Cardiac fibroblast (primary cell): ENCODE data around the gene SLC29A2.

Experiments used
- DNase-seq, 2 donors: peaks; one replicate each; pipeline versions ENCODE4 v3.0.0 to v3.0.0-alpha.2; 2010; ENCODE audit warnings: low read depth in 2 of 2
- H3K4me3 ChIP-seq, 2 donors: replicated peaks in 1 of 2; 1 replicate in 1 of 2; 2 replicates in 1 of 2; pipeline ENCODE4 v1.5.1; 2011; ENCODE audit warnings: low read depth in 2 of 2, low read length in 2 of 2, mild to moderate bottlenecking in 2 of 2, moderate library complexity in 1 of 2
- CTCF ChIP-seq: IDR thresholded peaks from one replicate; pipeline ENCODE4 v1.5.1; 2011; ENCODE audit warnings: low read depth, mild to moderate bottlenecking, low read length, inconsistent platforms

SLC29A2 gene

GRCh38 chr11:66409226-66409625 lies 37.7 kb upstream of the SLC29A2 start:
- peak overlapping the region in 1 of 2 donors; percentile 46 for H3K4me3 ChIP-seq
- TF ChIP-seq CTCF: no peak
- DNase-seq: no peak

- DNase-seq: peak; percentile 94 to 95
- peak; percentile 99 for TF ChIP-seq CTCF
- peak overlapping the region; percentile 38 to 46 for H3K4me3 ChIP-seq
Measured at GRCh38 chr11:66408488-66409214, 37.1 kb upstream of the SLC29A2 start.

- no peak overlapping the region for H3K4me3 ChIP-seq
- no peak for DNase-seq
- TF ChIP-seq CTCF: no peak
Measured at GRCh38 chr11:66407651-66408050, 36.1 kb upstream of the SLC29A2 start.

- DNase-seq: no peak
- TF ChIP-seq CTCF: no peak
- no peak overlapping the region for H3K4me3 ChIP-seq
Measured at GRCh38 chr11:66393954-66394353, 22.4 kb upstream of the SLC29A2 start.

GRCh38 chr11:66391322-66391721 lies 19.8 kb upstream of the SLC29A2 start:
- TF ChIP-seq CTCF: no peak
- DNase-seq: no peak
- H3K4me3 ChIP-seq: no peak overlapping the region

- peak; percentile 82 to 83 for DNase-seq
- no peak overlapping the region for H3K4me3 ChIP-seq
- peak; percentile 96 for TF ChIP-seq CTCF
Measured at GRCh38 chr11:66388780-66389386, 17.3 kb upstream of the SLC29A2 start.
